T-cell (primary cell): ENCODE results near the gene PSMC4. TPM values are rescaled to one million over a fixed set of nuclear protein-coding genes. Genes with fewer than 3 reads are reported as not detected.
"Not testable (repeated sequence)": the region's sequence is repeated elsewhere in the genome, so short reads cannot be mapped to it uniquely, and the experiment has no call there.

Experiments used
- ATAC-seq, 4 experiments: fragments of 200-7000 bp in 3 of 4; fragments of 150-1000 bp in 1 of 4; cut with Tn5 transposase; replicated peaks in 1 of 4; 1 replicate in 3 of 4; 2 replicates in 1 of 4; pipeline ENCODE4 v1.10.0; 2021; ENCODE audit warnings: moderate library complexity in 3 of 4, mild to moderate bottlenecking in 2 of 4, moderate number of reproducible peaks in 1 of 4
- CTCF ChIA-PET, 2 donors: fragments of 300-600 bp; sonication (Branson Sonifier 250); formaldehyde crosslinking; loops; one replicate each; lab custom pipeline; 2022; ENCODE audit warnings: antibody characterized with exemption in 2 of 2; lab: Charles Lee
- POLR2A ChIA-PET, 2 donors: fragments of 300-600 bp; sonication (Branson Sonifier 250); formaldehyde crosslinking; loops; one replicate each; lab custom pipeline; 2022; ENCODE audit warnings: antibody characterized with exemption in 2 of 2; lab: Charles Lee
- DNase-seq, 35 experiments: peaks; one replicate each; pipeline versions ENCODE4 v3.0.0 to v3.0.0-alpha.2; 2013 to 2023
- H3K27ac ChIP-seq: one replicate; pipeline ENCODE4 v1.5.1; 2013; ENCODE audit warnings: low read length
- H3K27me3 ChIP-seq, 2 experiments: replicated peaks in 1 of 2; 1 replicate in 1 of 2; 2 replicates in 1 of 2; pipeline versions ENCODE4 v1.6.1 to v1.7.0; 2013; ENCODE audit warnings: low read length in 1 of 2, mixed read lengths in 1 of 2; ENCODE audit not compliant: control insufficient read depth in 2 of 2, insufficient read depth in 2 of 2; ENCODE audit errors: extremely low read depth in 1 of 2
- H3K36me3 ChIP-seq, 2 donors: 1 replicate in 1 of 2; 2 replicates in 1 of 2; pipeline versions ENCODE4 v1.6.1 to v1.7.0; 2013; ENCODE audit warnings: low read length in 1 of 2; ENCODE audit not compliant: control insufficient read depth in 2 of 2, insufficient read depth in 1 of 2; ENCODE audit errors: extremely low read depth in 1 of 2
- H3K4me1 ChIP-seq, 2 experiments: 1 replicate in 1 of 2; 2 replicates in 1 of 2; pipeline versions ENCODE4 v1.6.1 to v1.7.0; 2013; ENCODE audit warnings: low read length in 2 of 2, mixed read lengths in 1 of 2; ENCODE audit not compliant: insufficient read depth in 2 of 2, control insufficient read depth in 1 of 2; ENCODE audit errors: extremely low read depth in 1 of 2
- H3K4me3 ChIP-seq, 2 donors: 1 replicate in 1 of 2; 2 replicates in 1 of 2; pipeline versions ENCODE4 v1.5.1 to v1.7.0; 2013; ENCODE audit warnings: mild to moderate bottlenecking in 2 of 2, low read length in 1 of 2, moderate library complexity in 1 of 2; ENCODE audit not compliant: control insufficient read depth in 1 of 2; ENCODE audit errors: extremely low read depth in 1 of 2
- H3K9me3 ChIP-seq: 2 replicates; pipeline ENCODE4 v1.7.0; 2013
- H3K27ac Mint-ChIP-seq, 2 donors: one replicate each; pipeline ENCODE4 v1.8.0; 2020 to 2021; ENCODE audit warnings: mild to moderate bottlenecking in 2 of 2, mixed read lengths in 2 of 2
- H3K27me3 Mint-ChIP-seq, 2 donors: one replicate each; pipeline ENCODE4 v1.8.0; 2021 to 2022; ENCODE audit warnings: mixed read lengths in 2 of 2
- H3K36me3 Mint-ChIP-seq: one replicate; pipeline ENCODE4 v1.8.0; 2021; ENCODE audit warnings: mixed read lengths
- H3K4me1 Mint-ChIP-seq, 3 donors: one replicate each; pipeline ENCODE4 v1.8.0; 2020 to 2022; ENCODE audit warnings: mixed read lengths in 3 of 3, mild to moderate bottlenecking in 1 of 3
- H3K4me3 Mint-ChIP-seq, 3 donors: one replicate each; pipeline ENCODE4 v1.8.0; 2020 to 2022; ENCODE audit warnings: mild to moderate bottlenecking in 3 of 3, mixed read lengths in 3 of 3, moderate library complexity in 3 of 3
- H3K9me3 Mint-ChIP-seq, 3 donors: one replicate each; pipeline ENCODE4 v1.8.0; 2020 to 2022; ENCODE audit warnings: mixed read lengths in 3 of 3
- WGBS: methylation state at CpG from one replicate; pipeline ENCODE4 v1.1.5; 2013; ENCODE audit warnings: missing lambda C conversion rate; ENCODE audit not compliant: insufficient coverage; 5-methylcytosine and 5-hydroxymethylcytosine counted together
- total RNA-seq, 35 experiments: library from RNA in 6 of 35; stranded (reverse) in 6 of 35; fragments of 120-200 nt in 1 of 35; gene quantifications; one replicate each; pipeline versions ENCODE4 v1.2.1 to v1.2.4 and lab custom pipeline; 2013 to 2026

PSMC4 gene
- total RNA-seq, 5 donors from 2014 or later (not counting 1 experiment from before 2014, with no cell fraction given) = 58.5 to 80.0 (median 59.6) TPM

DNA sequence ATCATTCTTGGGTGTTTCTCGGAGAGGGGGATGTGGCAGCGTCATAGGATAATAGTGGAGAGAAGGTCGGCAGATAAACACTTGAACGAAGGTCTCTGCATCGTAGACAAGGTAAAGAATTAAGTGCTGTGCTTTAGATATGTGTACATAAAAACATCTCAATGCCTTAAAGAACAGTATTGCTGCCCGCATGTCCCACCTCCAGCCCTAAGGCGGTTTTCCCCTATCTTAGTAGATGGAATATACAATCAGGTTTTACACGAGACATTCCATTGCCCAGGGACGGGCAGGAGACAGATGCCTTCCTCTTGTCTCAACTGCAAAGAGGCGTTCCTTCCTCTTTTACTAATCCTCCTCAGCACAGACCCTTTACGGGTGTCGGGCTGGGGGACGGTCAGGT is 11.6 kb upstream of the PSMC4 start:
- H3K36me3 ChIP-seq, H3K9me3 ChIP-seq, H3K27ac ChIP-seq, H3K27me3 ChIP-seq, CTCF ChIA-PET, H3K9me3 Mint-ChIP-seq, DNase-seq, H3K27me3 Mint-ChIP-seq, H3K36me3 Mint-ChIP-seq, POLR2A ChIA-PET: not testable (repeated sequence)
- whole genome bisulfite sequencing = no CpG with 5 or more reads among the region's 13 CpGs
- peak in 1 of 4 experiments; percentile 24 for ATAC-seq
- Mint-ChIP-seq H3K4me1 (peaks cover 45 to 56% (median 56%) of the 10 kb centered on the region in 3 donors), H3K4me3 (peak overlapping the region; percentile 62 to 74 (median 64)), H3K27ac (peak overlapping the region; percentile 91 to 97)
- peaks cover 19 to 25% of the 10 kb centered on the region in 2 experiments for H3K4me1 ChIP-seq
- peak overlapping the region in 1 of 2 donors; percentile 1 for H3K4me3 ChIP-seq

DNA sequence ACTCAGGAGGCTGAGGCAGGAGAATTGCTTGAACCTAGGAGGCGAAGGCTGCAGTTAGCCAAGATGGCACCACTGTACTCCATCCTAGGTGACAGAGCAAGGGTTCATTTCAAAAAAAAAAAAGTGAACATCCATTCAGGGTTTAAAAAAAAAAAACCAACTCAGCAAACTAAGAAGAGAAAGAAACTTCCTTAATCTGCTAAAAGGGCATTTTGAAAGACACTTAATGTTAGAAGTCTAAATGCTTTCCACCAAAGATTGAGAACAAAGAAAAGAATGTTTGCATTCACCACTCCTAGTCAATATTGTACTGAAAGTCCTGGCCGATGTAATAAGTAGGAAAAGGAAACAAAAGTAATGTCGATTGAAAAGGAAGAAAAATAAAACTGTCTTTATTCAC is 7.1 kb upstream of the PSMC4 start:
- Mint-ChIP-seq H3K27ac (peak overlapping the region; percentile 47 to 49), H3K36me3 (no peaks in the 10 kb centered on the region), H3K4me3 (no peak overlapping the region), H3K27me3 (no peaks in the 10 kb centered on the region), H3K4me1 (peaks cover 43 to 47% (median 46%) of the 10 kb centered on the region in 3 donors), H3K9me3 (no peaks in the 10 kb centered on the region)
- 100% methylated on average over 1 of the region's 3 CpGs for WGBS
- Histone ChIP-seq H3K27ac (no peak overlapping the region), H3K4me1 (peaks cover 10 to 26% of the 10 kb centered on the region in 2 experiments), H3K9me3 (no peaks in the 10 kb centered on the region), H3K27me3 (no peaks in the 10 kb centered on the region), H3K36me3 (no peaks in the 10 kb centered on the region), H3K4me3 (no peak overlapping the region)
- ChIA-PET POLR2A (no interaction called here), CTCF (no interaction called here)
- ATAC-seq = no peak
- no peak for DNase-seq

DNA sequence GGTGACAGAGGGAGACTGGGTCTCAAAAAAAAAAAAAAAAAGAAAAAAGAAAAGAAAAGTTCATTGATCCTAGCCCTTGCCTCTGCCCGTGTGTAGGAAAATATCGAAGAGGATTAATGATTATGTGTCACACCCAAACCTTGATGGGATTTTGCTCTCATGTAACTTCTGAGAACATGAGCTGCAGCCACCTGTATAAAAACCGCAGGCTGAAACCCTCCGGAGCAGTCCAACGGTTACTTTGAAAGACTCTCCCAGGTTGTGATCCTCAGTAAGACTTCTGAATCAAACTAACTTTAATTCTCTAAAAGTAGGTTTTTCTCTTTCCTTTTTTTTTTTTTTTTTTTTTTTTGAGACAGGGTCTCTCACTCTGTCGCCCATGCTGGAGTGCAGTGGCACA is 4.3 kb upstream of the PSMC4 start:
- 100% methylated on average over 3 of the region's 6 CpGs for WGBS
- Mint-ChIP-seq H3K4me1 (peaks cover 45 to 53% (median 53%) of the 10 kb centered on the region in 3 donors), H3K27ac (peak overlapping the region in 1 of 2 donors; percentile 34), H3K9me3 (no peaks in the 10 kb centered on the region), H3K4me3 (no peak overlapping the region), H3K27me3 (no peaks in the 10 kb centered on the region), H3K36me3 (no peaks in the 10 kb centered on the region)
- ChIA-PET CTCF (interaction anchor here in 1 of 2 donors (0.7 kb wide), 1 partner anchor 52 kb away, joined by 3 read pairs; no protein-coding TSS in a partner anchor), POLR2A (no interaction called here)
- no peaks in the 10 kb centered on the region for H3K9me3 ChIP-seq
- no peaks in the 10 kb centered on the region for H3K27me3 ChIP-seq
- ATAC-seq (no peak), DNase-seq (no peak)
- no peak overlapping the region for H3K27ac ChIP-seq
- H3K4me1 ChIP-seq = peaks cover 5 to 39% of the 10 kb centered on the region in 2 experiments
- no peak overlapping the region for H3K4me3 ChIP-seq
- H3K36me3 ChIP-seq = no peaks in the 10 kb centered on the region

DNA sequence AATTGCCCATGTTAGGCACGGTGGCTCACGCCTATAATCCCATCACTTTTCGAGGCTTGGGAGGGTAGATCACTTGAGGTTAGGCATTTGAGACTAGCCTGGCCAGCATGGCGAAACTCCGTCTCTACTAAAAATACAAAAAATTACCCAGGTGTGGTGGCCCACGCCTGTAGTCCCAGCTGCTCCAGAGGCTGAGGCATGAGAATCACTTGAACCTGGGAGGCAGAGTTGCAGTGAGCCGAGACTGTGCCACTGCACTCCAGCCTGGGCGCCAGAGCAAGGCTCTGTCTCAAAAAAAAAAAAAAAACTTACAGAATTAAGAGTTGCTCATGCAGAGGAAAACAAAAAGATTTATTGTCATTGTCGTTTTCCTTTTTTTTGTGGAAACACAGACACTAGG is 3.4 kb upstream of the PSMC4 start:
- Histone ChIP-seq H3K4me3 (no peak overlapping the region), H3K9me3 (no peaks in the 10 kb centered on the region), H3K36me3 (peaks cover 4 to 7% of the 10 kb centered on the region in 2 donors), H3K27ac (no peak overlapping the region), H3K4me1 (peaks cover 11 to 47% of the 10 kb centered on the region in 2 experiments), H3K27me3 (no peaks in the 10 kb centered on the region)
- WGBS = 95% methylated on average over 4 of the region's 9 CpGs
- ATAC-seq (no peak), DNase-seq (no peak)
- ChIA-PET POLR2A (no interaction called here), CTCF (no interaction called here)
- H3K4me3 Mint-ChIP-seq = no peak overlapping the region
- H3K9me3 Mint-ChIP-seq = no peaks in the 10 kb centered on the region
- peaks cover 53 to 62% (median 59%) of the 10 kb centered on the region in 3 donors for H3K4me1 Mint-ChIP-seq
- H3K27ac Mint-ChIP-seq = peak overlapping the region; percentile 81 to 98
- H3K27me3 Mint-ChIP-seq = no peaks in the 10 kb centered on the region
- H3K36me3 Mint-ChIP-seq = peaks cover 3% of the 10 kb centered on the region

DNA sequence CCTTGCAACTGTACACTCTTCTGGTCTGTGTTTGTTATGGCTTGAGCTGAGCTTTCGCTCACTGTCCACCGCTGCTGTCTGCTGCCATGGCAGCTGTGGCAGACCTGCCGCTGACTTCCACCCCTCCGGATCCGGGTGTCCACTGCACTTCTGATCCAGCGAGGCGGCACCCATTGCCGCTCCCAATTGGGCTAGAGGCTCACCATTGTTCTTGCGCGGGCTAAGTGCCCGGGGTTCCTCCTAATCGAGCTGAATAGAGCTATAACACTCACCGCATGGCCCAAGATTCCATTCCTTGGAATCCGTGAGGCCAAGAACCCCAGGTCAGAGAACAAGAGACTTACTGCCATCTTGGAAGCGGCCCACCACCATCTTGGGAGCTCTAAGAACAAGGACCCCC is 2.2 kb upstream of the PSMC4 start:
- Histone ChIP-seq H3K4me3 (no peak overlapping the region), H3K27me3 (no peaks in the 10 kb centered on the region), H3K27ac (peak overlapping the region; percentile 90), H3K9me3 (no peaks in the 10 kb centered on the region), H3K36me3 (peaks cover 7 to 19% of the 10 kb centered on the region in 2 donors), H3K4me1 (peaks cover 11 to 45% of the 10 kb centered on the region in 2 experiments)
- POLR2A ChIA-PET = no interaction called here
- no peaks in the 10 kb centered on the region for H3K9me3 Mint-ChIP-seq
- peak overlapping the region; percentile 98 to 100 (median 98) for H3K4me3 Mint-ChIP-seq
- H3K4me1 Mint-ChIP-seq = peaks cover 49 to 61% (median 61%) of the 10 kb centered on the region in 3 donors
- H3K36me3 Mint-ChIP-seq = peaks cover 9% of the 10 kb centered on the region
- over 99% methylated on average over 12 of the region's 15 CpGs for WGBS
- H3K27me3 Mint-ChIP-seq = no peaks in the 10 kb centered on the region
- no peak for ATAC-seq
- peak overlapping the region; percentile 95 to 98 for H3K27ac Mint-ChIP-seq
- no peak for DNase-seq
- CTCF ChIA-PET = interaction anchor here in 1 of 2 donors (2.6 to 3.7 kb wide), 3 partner anchors 24 to 61 kb away, joined by 10 to 61 read pairs (median 13); no protein-coding TSS in a partner anchor

DNA sequence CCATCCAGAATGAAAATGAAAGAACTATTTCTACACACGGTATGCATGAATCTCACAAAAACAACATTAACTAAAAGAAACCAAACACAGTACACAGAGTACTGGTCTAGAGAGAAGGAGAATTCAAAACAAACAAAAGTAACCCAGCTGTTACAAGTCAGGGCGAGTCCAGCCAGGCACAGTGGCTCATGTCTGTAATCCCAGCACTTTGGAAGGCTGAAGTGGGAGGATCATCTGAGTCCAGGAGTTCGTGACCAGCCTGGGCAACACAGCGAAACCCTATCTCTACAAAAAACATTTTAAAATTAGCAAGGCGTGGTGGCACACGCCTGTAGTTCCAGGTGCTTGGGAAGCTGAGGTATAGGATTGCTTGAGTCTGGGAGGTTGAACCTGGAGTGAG is 1.7 kb upstream of the PSMC4 start:
- Mint-ChIP-seq H3K27me3 (no peaks in the 10 kb centered on the region), H3K27ac (peak overlapping the region; percentile 95 to 98), H3K36me3 (peaks cover 12% of the 10 kb centered on the region), H3K4me3 (peak overlapping the region; percentile 98 to 100 (median 98)), H3K4me1 (peaks cover 53 to 59% (median 59%) of the 10 kb centered on the region in 3 donors), H3K9me3 (no peaks in the 10 kb centered on the region)
- Histone ChIP-seq H3K27ac (peak overlapping the region; percentile 90), H3K4me3 (no peak overlapping the region), H3K4me1 (peaks cover 11 to 50% of the 10 kb centered on the region in 2 experiments), H3K9me3 (no peaks in the 10 kb centered on the region), H3K27me3 (no peaks in the 10 kb centered on the region), H3K36me3 (peaks cover 9 to 24% of the 10 kb centered on the region in 2 donors)
- no peak for DNase-seq
- no peak for ATAC-seq
- CTCF ChIA-PET = interaction anchor here in 1 of 2 donors (0.8 to 3.7 kb wide), 7 partner anchors 16 to 1166 kb away, joined by 6 to 61 read pairs (median 13); partner anchors contain the start of gene DYRK1B
- POLR2A ChIA-PET = interaction anchor here in 1 of 2 donors (0.6 to 2.0 kb wide), 2 partner anchors 27 to 315 kb away, joined by 3 to 11 read pairs; no protein-coding TSS in a partner anchor
- WGBS = no CpG with 5 or more reads among the region's 6 CpGs
